Measurements from ENCODE around the gene STK40. TPM values are rescaled to one million over a fixed set of nuclear protein-coding genes. Genes with fewer than 3 reads are reported as not detected.

STK40 gene
- total and polyA plus RNA-seq, 9 of the 15 experiments (the other 6 are each of a cell fraction or from before 2014, with no cell fraction given) = 0.69 to 94.3 (median 39.1) TPM

GRCh38 chr1:36321119-36321951 is 64.4 kb downstream of the STK40 start (continued):
- TF ChIP-seq ZMIZ1 (IDR thresholded peaks at IDR 0.05; ENCODE audit: low read depth in 2 of 2, low read length in 2 of 2) (peak in 1 of 2 experiments; percentile 24; a peak in 1 of 4 replicates), SRSF9 (IDR thresholded peaks at IDR 0.05; ENCODE audit: borderline replicate concordance, low read depth, low read length) (no peak), RB1 (IDR thresholded peaks at IDR 0.05; ENCODE audit: low read depth) (peak; percentile 48; the same call in 1 of the 2 replicates), TCFL5 (CRISPR knock-in tag; conservative IDR thresholded peaks at IDR 0.05) (no peak), ILF3 (IDR thresholded peaks at IDR 0.05; ENCODE audit: borderline replicate concordance) (no peak), JUND (IDR thresholded peaks at IDR 0.05; ENCODE audit: borderline replicate concordance, low read depth, low read length) (peak; percentile 42; the same call in 1 of the 2 replicates), JUND (tag; IDR thresholded peaks at IDR 0.05; ENCODE audit: borderline replicate concordance, low read depth, low read length) (peak; percentile 40; the same call in 1 of the 3 replicates), PKNOX1 (IDR thresholded peaks at IDR 0.05) (peak; percentile 28), NFIC (IDR thresholded peaks at IDR 0.05) (peak; percentile 59), RCOR1 (IDR thresholded peaks at IDR 0.05; ENCODE audit: borderline replicate concordance in 1 of 2, low read depth in 2 of 2, low read length in 2 of 2) (peak in 1 of 2 experiments; percentile 89; a peak in 2 of 4 replicates), TSHZ1 (CRISPR knock-in tag; IDR thresholded peaks at IDR 0.05) (peak; percentile 24; the same call in 1 of the 2 replicates), NR2C2 (CRISPR knock-in tag; IDR thresholded peaks at IDR 0.05) (peak; percentile 85), NR2C2 (tag; IDR thresholded peaks at IDR 0.05) (peak; percentile 78), KLF10 (CRISPR knock-in tag; IDR thresholded peaks at IDR 0.05) (no peak), ZKSCAN1 (IDR thresholded peaks at IDR 0.05; ENCODE audit: low read depth, low read length) (no peak; the same call in none of the 2 replicates), CHD1 (IDR thresholded peaks at IDR 0.05; ENCODE audit: low read length) (peak; percentile 68), RFX5 (IDR thresholded peaks at IDR 0.05; ENCODE audit: low read depth, low read length) (no peak), FOXP1 (CRISPR knock-in tag; IDR thresholded peaks at IDR 0.05) (peak; percentile 97), CHD2 (IDR thresholded peaks at IDR 0.05; ENCODE audit: low read depth, low read length) (peak; percentile 66)
